Activated T-cell treated with anti-CD3 and anti-CD28 coated beads, Interleukin-2, amount 50 U/mL, for 4 hours (primary cell): ENCODE results near the gene FGF14. TPM values are rescaled to one million over a fixed set of nuclear protein-coding genes. Genes with fewer than 3 reads are reported as not detected.

Experiments used
- ATAC-seq, 2 donors: fragments of 200-7000 bp; cut with Tn5 transposase; one replicate each; pipeline ENCODE4 v1.10.0; 2021
- DNase-seq: peaks from one replicate; pipeline ENCODE4 v3.0.0-alpha.2; 2020
- H3K27me3 Mint-ChIP-seq: one replicate; pipeline ENCODE4 v1.8.0; 2021; ENCODE audit warnings: low read depth, mixed read lengths
- H3K36me3 Mint-ChIP-seq: one replicate; pipeline ENCODE4 v1.8.0; 2022; ENCODE audit warnings: mixed read lengths; ENCODE audit not compliant: insufficient read depth
- H3K4me1 Mint-ChIP-seq: one replicate; pipeline ENCODE4 v1.8.0; 2021; ENCODE audit warnings: low read depth, mixed read lengths
- H3K4me3 Mint-ChIP-seq: one replicate; pipeline ENCODE4 v1.8.0; 2021; ENCODE audit warnings: mild to moderate bottlenecking, moderate library complexity, mixed read lengths
- H3K9me3 Mint-ChIP-seq: one replicate; pipeline ENCODE4 v1.8.0; 2021; ENCODE audit warnings: mixed read lengths
- total RNA-seq, 3 donors: library from RNA; stranded (reverse); gene quantifications; one replicate each; pipeline ENCODE4 v1.2.1, GENCODE V29; 2021

Gene FGF14
- total RNA-seq, 3 donors from 2014 or later, result not detected

- H3K27me3 Mint-ChIP-seq, result peaks cover 7% of the 10 kb centered on the region
- H3K36me3 Mint-ChIP-seq, result no peaks in the 10 kb centered on the region
- no peaks in the 10 kb centered on the region for H3K4me1 Mint-ChIP-seq
- DNase-seq (no peak), ATAC-seq (no peak)
- H3K4me3 Mint-ChIP-seq, result no peak overlapping the region
- no peaks in the 10 kb centered on the region for H3K9me3 Mint-ChIP-seq
Observed at GRCh38 chr13:101931186-101931585, 470.7 kb downstream of the FGF14 start.

DNA sequence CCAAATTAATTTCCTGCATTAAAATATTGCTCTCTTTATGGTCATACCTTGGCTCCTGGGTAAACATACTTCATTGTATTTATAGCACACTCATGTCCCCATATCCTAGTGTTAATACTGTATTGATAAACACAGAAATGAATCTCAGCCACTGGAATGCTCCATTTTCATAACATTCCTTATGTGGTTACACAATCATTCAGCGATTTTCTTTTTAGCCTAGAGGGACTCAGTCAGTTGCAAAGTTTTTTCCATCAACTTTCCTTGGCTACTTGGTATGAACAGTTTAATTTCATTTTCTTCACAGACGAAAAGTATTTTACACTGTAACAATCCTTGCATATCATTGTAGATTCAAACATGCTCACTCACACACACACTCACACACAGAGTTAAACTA, 471.5 kb downstream of the FGF14 start:
- DNase-seq, result no peak
- no peak overlapping the region for H3K4me3 Mint-ChIP-seq
- no peaks in the 10 kb centered on the region for H3K36me3 Mint-ChIP-seq

GRCh38 chr13:101925731-101926130, 476.1 kb downstream of the FGF14 start:
- no peaks in the 10 kb centered on the region for H3K9me3 Mint-ChIP-seq
- DNase-seq (no peak), ATAC-seq (no peak)
- peaks cover 19% of the 10 kb centered on the region for H3K27me3 Mint-ChIP-seq
- H3K36me3 Mint-ChIP-seq, result no peaks in the 10 kb centered on the region
- no peaks in the 10 kb centered on the region for H3K4me1 Mint-ChIP-seq
- no peak overlapping the region for H3K4me3 Mint-ChIP-seq

More for the DNA sequence above, 471.5 kb downstream of the FGF14 start:
- no peaks in the 10 kb centered on the region for H3K9me3 Mint-ChIP-seq
- ATAC-seq, result no peak
- no peaks in the 10 kb centered on the region for H3K4me1 Mint-ChIP-seq
- peaks cover 11% of the 10 kb centered on the region for H3K27me3 Mint-ChIP-seq

DNA sequence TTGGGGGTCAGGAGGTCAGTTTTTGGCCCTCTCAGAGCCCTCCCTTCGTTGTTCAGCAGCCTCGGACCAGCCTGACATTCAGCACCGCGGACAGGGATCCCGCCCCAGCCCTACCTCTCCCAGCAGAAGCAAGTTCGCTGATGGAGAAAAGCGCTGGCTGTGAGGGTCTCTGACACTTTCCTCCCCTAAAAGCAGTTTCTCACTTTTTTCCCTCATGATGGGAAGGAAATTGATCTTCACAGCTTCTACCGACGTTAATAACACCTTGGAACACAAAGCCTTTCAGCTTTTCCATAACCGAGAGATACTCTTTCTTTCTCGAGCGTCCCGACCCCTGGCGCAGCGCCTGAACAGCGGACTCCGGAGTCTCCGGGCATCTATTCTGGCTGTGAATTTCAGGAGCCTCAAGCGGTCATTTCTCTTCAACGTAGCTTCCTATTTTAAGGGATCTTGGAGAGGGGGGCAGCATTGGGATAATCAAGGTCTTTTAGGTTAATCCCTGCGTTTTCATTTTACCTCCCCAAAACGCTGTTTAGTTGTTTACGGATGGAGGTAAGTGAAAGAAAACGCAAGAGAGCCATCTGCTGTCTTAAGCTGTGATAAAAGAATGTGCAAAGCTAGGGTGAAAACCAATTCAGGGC, 482.2 kb downstream of the FGF14 start:
- Mint-ChIP-seq H3K27me3 (peaks cover 56% of the 10 kb centered on the region), H3K4me3 (no peak overlapping the region), H3K9me3 (no peaks in the 10 kb centered on the region), H3K36me3 (no peaks in the 10 kb centered on the region), H3K4me1 (no peaks in the 10 kb centered on the region)
- DNase-seq, result no peak
- no peak for ATAC-seq

- no peaks in the 10 kb centered on the region for H3K9me3 Mint-ChIP-seq
- DNase-seq, result no peak
- no peaks in the 10 kb centered on the region for H3K36me3 Mint-ChIP-seq
- no peaks in the 10 kb centered on the region for H3K4me1 Mint-ChIP-seq
- H3K27me3 Mint-ChIP-seq, result peaks cover 58% of the 10 kb centered on the region
- no peak for ATAC-seq
- no peak overlapping the region for H3K4me3 Mint-ChIP-seq
Observed at GRCh38 chr13:101917833-101918661, 483.8 kb downstream of the FGF14 start.

DNA sequence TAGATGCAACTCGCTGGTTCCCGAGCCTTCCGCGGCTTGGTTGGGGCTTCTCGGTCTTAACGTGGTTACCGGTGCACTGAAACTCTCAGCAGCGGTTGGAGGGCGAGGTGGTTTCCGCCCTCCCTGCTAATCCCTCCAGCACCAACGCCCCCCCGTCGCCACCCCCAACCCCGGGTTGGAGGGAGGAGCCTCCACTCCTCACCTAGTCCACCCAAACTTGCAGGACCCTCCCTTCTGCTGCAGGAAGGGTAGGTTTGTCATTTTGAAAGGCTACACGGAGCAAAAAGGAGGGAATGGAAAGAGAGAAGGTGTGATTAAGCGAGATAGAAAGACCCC, 484.4 kb downstream of the FGF14 start:
- H3K36me3 Mint-ChIP-seq, result no peaks in the 10 kb centered on the region
- H3K27me3 Mint-ChIP-seq, result peaks cover 58% of the 10 kb centered on the region
- ATAC-seq (no peak), DNase-seq (no peak)
- no peaks in the 10 kb centered on the region for H3K4me1 Mint-ChIP-seq
- no peaks in the 10 kb centered on the region for H3K9me3 Mint-ChIP-seq
- no peak overlapping the region for H3K4me3 Mint-ChIP-seq

- DNase-seq, result no peak
- no peak for ATAC-seq
- H3K4me3 Mint-ChIP-seq, result no peak overlapping the region
- H3K27me3 Mint-ChIP-seq, result peaks cover 58% of the 10 kb centered on the region
- H3K4me1 Mint-ChIP-seq, result no peaks in the 10 kb centered on the region
- no peaks in the 10 kb centered on the region for H3K36me3 Mint-ChIP-seq
- H3K9me3 Mint-ChIP-seq, result no peaks in the 10 kb centered on the region
Observed at GRCh38 chr13:101916775-101917474, 484.9 kb downstream of the FGF14 start.

- H3K4me1 Mint-ChIP-seq, result no peaks in the 10 kb centered on the region
- peaks cover 51% of the 10 kb centered on the region for H3K27me3 Mint-ChIP-seq
- no peaks in the 10 kb centered on the region for H3K9me3 Mint-ChIP-seq
- H3K36me3 Mint-ChIP-seq, result no peaks in the 10 kb centered on the region
- H3K4me3 Mint-ChIP-seq, result no peak overlapping the region
- no peak for ATAC-seq
- DNase-seq, result no peak
Observed at GRCh38 chr13:101916108-101916774, 485.6 kb downstream of the FGF14 start.

GRCh38 chr13:101915755-101916107, 486.1 kb downstream of the FGF14 start:
- no peak for DNase-seq
- Mint-ChIP-seq H3K9me3 (no peaks in the 10 kb centered on the region), H3K4me3 (no peak overlapping the region), H3K36me3 (no peaks in the 10 kb centered on the region), H3K4me1 (no peaks in the 10 kb centered on the region), H3K27me3 (peaks cover 47% of the 10 kb centered on the region)
- ATAC-seq, result no peak

DNA sequence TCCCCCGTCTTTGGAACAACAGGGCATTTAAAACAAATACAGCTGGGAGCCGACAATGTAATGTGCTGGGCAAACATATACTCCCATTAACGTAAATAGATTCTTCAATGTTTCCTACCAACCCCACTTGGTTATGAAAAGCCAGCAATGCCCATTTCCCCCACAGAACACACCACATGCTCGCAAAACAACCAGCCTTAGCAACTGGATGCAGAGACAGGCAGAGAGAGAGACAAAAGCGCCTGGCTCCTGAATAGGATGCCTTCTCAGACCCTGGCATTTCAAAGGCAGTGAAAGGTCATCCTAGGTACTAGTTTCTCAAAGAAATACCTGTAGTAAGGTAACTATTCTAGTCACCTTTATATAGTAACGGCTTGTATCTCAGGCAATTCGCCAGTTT, 486.5 kb downstream of the FGF14 start:
- Mint-ChIP-seq H3K36me3 (no peaks in the 10 kb centered on the region), H3K9me3 (no peaks in the 10 kb centered on the region), H3K27me3 (peaks cover 43% of the 10 kb centered on the region), H3K4me3 (no peak overlapping the region), H3K4me1 (no peaks in the 10 kb centered on the region)
- DNase-seq, result no peak
- no peak for ATAC-seq

- Mint-ChIP-seq H3K9me3 (no peaks in the 10 kb centered on the region), H3K27me3 (peaks cover 12% of the 10 kb centered on the region), H3K4me1 (no peaks in the 10 kb centered on the region), H3K4me3 (no peak overlapping the region), H3K36me3 (no peaks in the 10 kb centered on the region)
- no peak for DNase-seq
- no peak for ATAC-seq
Observed at GRCh38 chr13:101911752-101912151, 490.1 kb downstream of the FGF14 start.

- no peaks in the 10 kb centered on the region for H3K9me3 Mint-ChIP-seq
- no peaks in the 10 kb centered on the region for H3K4me1 Mint-ChIP-seq
- H3K4me3 Mint-ChIP-seq, result no peak overlapping the region
- DNase-seq, result no peak
- ATAC-seq, result no peak
- no peaks in the 10 kb centered on the region for H3K27me3 Mint-ChIP-seq
- no peaks in the 10 kb centered on the region for H3K36me3 Mint-ChIP-seq
Observed at GRCh38 chr13:101903890-101904289, 498.0 kb downstream of the FGF14 start.

- no peak overlapping the region for H3K4me3 Mint-ChIP-seq
- H3K9me3 Mint-ChIP-seq, result no peaks in the 10 kb centered on the region
Observed at GRCh38 chr13:101898676-101899075, 503.2 kb downstream of the FGF14 start.

DNA sequence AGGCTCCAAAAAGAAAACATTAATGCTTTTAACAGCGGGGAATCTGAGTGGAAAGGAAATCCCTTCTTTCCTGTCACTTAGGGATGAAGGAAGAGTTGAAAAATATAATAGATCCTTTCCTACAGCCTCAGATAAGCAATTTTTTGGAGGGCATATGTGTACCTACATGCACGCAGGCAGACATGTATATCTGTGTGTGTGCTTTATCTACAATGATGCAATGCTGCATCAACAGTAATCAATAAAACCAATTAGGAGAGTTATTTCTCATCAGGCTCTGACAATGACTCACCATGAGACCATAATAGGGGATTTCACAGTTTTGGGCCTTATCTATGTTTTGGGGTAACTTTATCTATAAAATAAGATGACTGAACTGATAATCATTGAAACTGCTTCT, 505.3 kb downstream of the FGF14 start:
- H3K36me3 Mint-ChIP-seq, result no peaks in the 10 kb centered on the region
- H3K27me3 Mint-ChIP-seq, result no peaks in the 10 kb centered on the region
- H3K4me1 Mint-ChIP-seq, result no peaks in the 10 kb centered on the region
- no peak for DNase-seq
- ATAC-seq, result no peak
- H3K4me3 Mint-ChIP-seq, result no peak overlapping the region
- H3K9me3 Mint-ChIP-seq, result no peaks in the 10 kb centered on the region

More at GRCh38 chr13:101898676-101899075, 503.2 kb downstream of the FGF14 start:
- ATAC-seq (no peak), DNase-seq (no peak)
- no peaks in the 10 kb centered on the region for H3K36me3 Mint-ChIP-seq
- H3K4me1 Mint-ChIP-seq, result no peaks in the 10 kb centered on the region
- H3K27me3 Mint-ChIP-seq, result no peaks in the 10 kb centered on the region
